C4-2B (cell line): Measurements from ENCODE around the gene TCF12.

ENCODE experiments used
- H3K27ac ChIP-seq: fragments of 450-650 bp; 2 replicates; pipeline ENCODE4 v1.5.1; 2017
- ZFX ChIP-seq: fragments of 450-650 bp; IDR thresholded peaks from 2 replicates; pipeline ENCODE4 v1.6.1; 2017
- TF ChIP-seq, protein P1 (sequence below): fragments of 450-650 bp; conservative IDR thresholded peaks from 2 replicates; pipeline ENCODE4 v1.5.1; 2017; ENCODE audit warnings: mild to moderate bottlenecking

Gene TCF12

DNA sequence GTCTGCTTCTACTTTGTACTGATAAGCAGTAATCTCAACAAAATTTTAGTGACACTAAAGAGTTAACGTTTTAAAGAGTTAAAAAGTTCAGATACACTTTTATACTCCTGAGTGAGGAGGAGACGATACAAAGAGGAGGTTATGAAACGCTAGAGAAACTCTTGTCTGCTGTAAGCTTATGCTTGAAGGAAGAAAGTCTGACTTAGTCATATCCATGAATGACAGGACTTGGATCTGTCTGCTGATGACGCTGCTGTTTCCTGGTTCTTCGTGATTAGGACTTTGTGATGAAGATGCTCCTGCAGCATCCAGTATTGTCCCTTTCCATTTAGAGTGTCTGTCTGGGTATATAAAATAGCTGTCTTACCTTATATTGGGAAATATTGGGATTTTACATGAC lies 15.8 kb downstream of the TCF12 start:
- no peak overlapping the region for H3K27ac ChIP-seq
- TF ChIP-seq, protein P1, sequence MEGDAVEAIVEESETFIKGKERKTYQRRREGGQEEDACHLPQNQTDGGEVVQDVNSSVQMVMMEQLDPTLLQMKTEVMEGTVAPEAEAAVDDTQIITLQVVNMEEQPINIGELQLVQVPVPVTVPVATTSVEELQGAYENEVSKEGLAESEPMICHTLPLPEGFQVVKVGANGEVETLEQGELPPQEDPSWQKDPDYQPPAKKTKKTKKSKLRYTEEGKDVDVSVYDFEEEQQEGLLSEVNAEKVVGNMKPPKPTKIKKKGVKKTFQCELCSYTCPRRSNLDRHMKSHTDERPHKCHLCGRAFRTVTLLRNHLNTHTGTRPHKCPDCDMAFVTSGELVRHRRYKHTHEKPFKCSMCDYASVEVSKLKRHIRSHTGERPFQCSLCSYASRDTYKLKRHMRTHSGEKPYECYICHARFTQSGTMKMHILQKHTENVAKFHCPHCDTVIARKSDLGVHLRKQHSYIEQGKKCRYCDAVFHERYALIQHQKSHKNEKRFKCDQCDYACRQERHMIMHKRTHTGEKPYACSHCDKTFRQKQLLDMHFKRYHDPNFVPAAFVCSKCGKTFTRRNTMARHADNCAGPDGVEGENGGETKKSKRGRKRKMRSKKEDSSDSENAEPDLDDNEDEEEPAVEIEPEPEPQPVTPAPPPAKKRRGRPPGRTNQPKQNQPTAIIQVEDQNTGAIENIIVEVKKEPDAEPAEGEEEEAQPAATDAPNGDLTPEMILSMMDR: no peak
- no peak for TF ChIP-seq ZFX

GRCh38 chr15:56936929-56937328 lies 18.5 kb downstream of the TCF12 start:
- no peak for TF ChIP-seq ZFX
- TF ChIP-seq, protein P1: no peak

GRCh38 chr15:56939257-56939656 lies 20.8 kb downstream of the TCF12 start:
- TF ChIP-seq, protein P1: no peak
- TF ChIP-seq ZFX: no peak
- H3K27ac ChIP-seq: no peak overlapping the region

More at GRCh38 chr15:56936929-56937328, 18.5 kb downstream of the TCF12 start:
- H3K27ac ChIP-seq: no peak overlapping the region

GRCh38 chr15:56940388-56940787 lies 21.9 kb downstream of the TCF12 start:
- H3K27ac ChIP-seq: no peak overlapping the region
- TF ChIP-seq ZFX: no peak
- TF ChIP-seq, protein P1: no peak

- H3K27ac ChIP-seq: no peak overlapping the region
- TF ChIP-seq, protein P1: no peak
- no peak for TF ChIP-seq ZFX
These were observed 23.7 kb downstream of the TCF12 start for GRCh38 chr15:56942118-56942517.

- no peak overlapping the region for H3K27ac ChIP-seq
- TF ChIP-seq, protein P1: no peak
- no peak for TF ChIP-seq ZFX
These were observed 25.0 kb downstream of the TCF12 start for GRCh38 chr15:56943403-56943802.

GRCh38 chr15:56944485-56944884 lies 26.0 kb downstream of the TCF12 start:
- TF ChIP-seq ZFX: no peak
- TF ChIP-seq, protein P1: no peak
- no peak overlapping the region for H3K27ac ChIP-seq
